Erythroblast (primary cell): Measurements from ENCODE around the gene MYH9.

ENCODE experiments used
- GATA1 ChIP-seq: IDR thresholded peaks from 2 replicates; pipeline ENCODE4 v1.6.1; 2011; ENCODE audit warnings: low read depth, mild to moderate bottlenecking, control low read depth, low read length, moderate library complexity
- POLR2A ChIP-seq: IDR thresholded peaks from 2 replicates; pipeline ENCODE4 v1.6.1; 2011; ENCODE audit warnings: mild to moderate bottlenecking, low read length

DNA sequence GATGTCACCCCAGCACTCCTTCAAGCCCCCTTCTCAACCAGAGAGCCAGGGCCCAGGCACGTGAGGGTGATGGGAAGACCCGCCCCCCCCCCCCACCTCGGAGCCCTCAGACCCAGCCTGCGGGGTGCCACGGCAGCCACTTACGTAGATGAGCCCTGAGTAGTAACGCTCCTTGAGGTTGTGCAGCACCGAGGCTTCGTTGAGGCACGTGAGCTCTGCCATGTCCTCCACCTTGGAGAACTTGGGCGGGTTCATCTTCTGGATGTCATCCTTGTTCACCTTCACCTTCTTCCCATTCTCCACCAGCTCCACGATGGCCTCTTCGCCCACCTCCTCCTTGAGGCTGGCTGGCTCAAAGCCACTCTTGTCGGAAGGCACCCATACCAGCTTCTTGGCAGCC, 39.0 kb downstream of the MYH9 start:
- TF ChIP-seq POLR2A (no peak), GATA1 (no peak)
